PC-3 (cell line): Measurements from ENCODE around the gene ACKR1. TPM values are rescaled to one million over a fixed set of nuclear protein-coding genes. Genes with fewer than 3 reads are reported as not detected.

Source experiments
- ATAC-seq: fragments of 200-7000 bp; cut with Tn5 transposase; 2 replicates; pipeline ENCODE4 v1.9.1; 2020; ENCODE audit warnings: mild to moderate bottlenecking, moderate library complexity
- BruUV-seq: library from RNA; stranded (reverse); fragments of 400-500 nt; replicated peaks from 2 replicates; lab custom pipeline; 2021; lab: Mats Ljungman, UMichigan
- CTCF ChIA-PET: fragments of 300-600 bp; sonication (Branson Sonifier 250); formaldehyde crosslinking; loops from one replicate; lab custom pipeline; 2022; ENCODE audit warnings: antibody characterized with exemption; lab: Charles Lee
- POLR2A ChIA-PET: fragments of 300-600 bp; sonication (Branson Sonifier 250); formaldehyde crosslinking; loops from one replicate; lab custom pipeline; 2022; ENCODE audit warnings: antibody characterized with exemption; ENCODE audit not compliant: unreplicated experiment; lab: Charles Lee
- DNase-seq: peaks from one replicate; pipeline ENCODE4 v3.0.0-alpha.2; 2015
- H2AFZ ChIP-seq: fragments of 300-600 bp; sonication (generic); 2 replicates; pipeline ENCODE4 v1.6.0; 2016; ENCODE audit warnings: antibody characterized with exemption, low read length
- H3F3A ChIP-seq: fragments of 300-600 bp; sonication (generic); one replicate; pipeline ENCODE4 v1.6.0; 2017; ENCODE audit warnings: antibody characterized with exemption, low read length, control low read depth, mild to moderate bottlenecking; ENCODE audit not compliant: unreplicated experiment
- H3K27ac ChIP-seq: fragments of 300-600 bp; sonication (generic); 2 replicates; pipeline ENCODE4 v1.5.1; 2016; ENCODE audit warnings: mild to moderate bottlenecking, low read length
- H3K27me3 ChIP-seq: fragments of 300-600 bp; sonication (generic); 2 replicates; pipeline ENCODE4 v1.6.1; 2016; ENCODE audit warnings: low read length, mixed read lengths
- H3K36me3 ChIP-seq: fragments of 300-600 bp; sonication (generic); 2 replicates; pipeline ENCODE4 v1.6.1; 2016; ENCODE audit warnings: low read depth, mixed run types, low read length, mixed read lengths
- H3K4me1 ChIP-seq: fragments of 300-600 bp; sonication (generic); 2 replicates; pipeline ENCODE4 v1.5.1; 2016; ENCODE audit warnings: low read length; ENCODE audit not compliant: insufficient read depth
- H3K4me2 ChIP-seq: fragments of 300-600 bp; sonication (generic); 2 replicates; pipeline ENCODE4 v1.6.0; 2016; ENCODE audit warnings: low read length
- H3K4me3 ChIP-seq: fragments of 300-600 bp; sonication (generic); 2 replicates; pipeline ENCODE4 v1.5.1; 2016; ENCODE audit warnings: mild to moderate bottlenecking, low read length, mixed read lengths
- H3K79me2 ChIP-seq: fragments of 300-600 bp; sonication (generic); 2 replicates; pipeline ENCODE4 v1.6.1; 2017; ENCODE audit warnings: low read length, mixed read lengths
- H3K9ac ChIP-seq: fragments of 300-600 bp; sonication (generic); 2 replicates; pipeline ENCODE4 v1.6.0; 2016; ENCODE audit warnings: mild to moderate bottlenecking, low read length
- H3K9me2 ChIP-seq: fragments of 300-600 bp; sonication (generic); replicated peaks from 2 replicates; pipeline ENCODE4 v1.6.1; 2016; ENCODE audit warnings: mixed run types, low read length, mixed read lengths
- H3K9me3 ChIP-seq: fragments of 300-600 bp; sonication (generic); 2 replicates; pipeline ENCODE4 v1.6.1; 2016; ENCODE audit warnings: low read length, mixed read lengths
- H4K20me1 ChIP-seq: fragments of 300-600 bp; sonication (generic); 2 replicates; pipeline ENCODE4 v1.6.1; 2016; ENCODE audit warnings: low read length, mixed read lengths
- CTCF ChIP-seq: fragments of 300-600 bp; sonication (generic); conservative IDR thresholded peaks from 2 replicates; pipeline ENCODE4 v1.5.1; 2017; ENCODE audit warnings: antibody characterized with exemption, low read depth, mild to moderate bottlenecking, low read length
- EZH2 ChIP-seq: fragments of 300-600 bp; sonication (generic); IDR thresholded peaks from one replicate; pipeline ENCODE4 v1.6.1; 2017; ENCODE audit warnings: antibody characterized with exemption, mild to moderate bottlenecking, low read length; ENCODE audit not compliant: unreplicated experiment
- EZH2phosphoT487 ChIP-seq: fragments of 300-600 bp; sonication (generic); IDR thresholded peaks from 2 replicates; pipeline ENCODE4 v1.6.1; 2018; ENCODE audit warnings: mild to moderate bottlenecking, antibody characterized with exemption, low read length, borderline replicate concordance
- intact Hi-C: fragments of 100-400 bp; cut with micrococcal nuclease; formaldehyde crosslinking; loops from 2 replicates; pipeline ENCODE4 v1.9.0; 2023
- total RNA-seq: library from RNA; depleted of rRNA; stranded (reverse); fragments of >200 nt; gene quantifications from 2 replicates; pipeline ENCODE4 v1.2.3, GENCODE V29; 2014

The ACKR1 gene
- total RNA-seq, 1 experiment from 2014 or later, result not detected

GRCh38 chr1:159184201-159184600, 20.5 kb upstream of the ACKR1 start:
- H3K79me2 ChIP-seq, result no peaks in the 10 kb centered on the region
- ATAC-seq (no peak), DNase-seq (no peak)

GRCh38 chr1:159185121-159185520, 19.6 kb upstream of the ACKR1 start:
- TF ChIP-seq EZH2phosphoT487, result no peak
- no peak for TF ChIP-seq EZH2
- no peak for TF ChIP-seq CTCF
- Histone ChIP-seq H3K27ac (no peak overlapping the region), H3K79me2 (no peaks in the 10 kb centered on the region), H4K20me1 (no peaks in the 10 kb centered on the region), H3K9ac (no peak overlapping the region), H3K9me2 (no peaks in the 10 kb centered on the region), H3K27me3 (peaks cover 83% of the 10 kb centered on the region), H3K4me2 (no peak overlapping the region), H3K9me3 (no peaks in the 10 kb centered on the region), H3K36me3 (no peaks in the 10 kb centered on the region), H3K4me3 (no peak overlapping the region), H3F3A (no peaks in the 10 kb centered on the region), H3K4me1 (no peaks in the 10 kb centered on the region), H2AFZ (no peak overlapping the region)
- peak; percentile 42 for ATAC-seq
- ChIA-PET CTCF (no interaction called here), POLR2A (no interaction called here)
- no TSS peak for BruUV-seq
- DNase-seq, result peak; percentile 53
- intact Hi-C loops, result no loop called here

More at GRCh38 chr1:159184201-159184600, 20.5 kb upstream of the ACKR1 start:
- TF ChIP-seq EZH2 (no peak), CTCF (no peak), EZH2phosphoT487 (no peak)
- Histone ChIP-seq H3K9ac (no peak overlapping the region), H4K20me1 (no peaks in the 10 kb centered on the region), H3K4me1 (no peaks in the 10 kb centered on the region), H3K27me3 (peaks cover 81% of the 10 kb centered on the region), H3F3A (no peaks in the 10 kb centered on the region), H3K36me3 (no peaks in the 10 kb centered on the region), H3K27ac (no peak overlapping the region), H2AFZ (no peak overlapping the region), H3K4me2 (no peak overlapping the region), H3K9me3 (no peaks in the 10 kb centered on the region), H3K9me2 (no peaks in the 10 kb centered on the region), H3K4me3 (no peak overlapping the region)
- ChIA-PET POLR2A (no interaction called here), CTCF (no interaction called here)
- intact Hi-C loops, result no loop called here
- BruUV-seq, result no TSS peak

GRCh38 chr1:159187033-159187432, 17.6 kb upstream of the ACKR1 start:
- Histone ChIP-seq H3K4me3 (no peak overlapping the region), H3K9me2 (no peaks in the 10 kb centered on the region), H3K27ac (no peak overlapping the region), H3F3A (no peaks in the 10 kb centered on the region), H3K4me1 (no peaks in the 10 kb centered on the region), H3K9ac (no peak overlapping the region), H3K79me2 (no peaks in the 10 kb centered on the region), H4K20me1 (no peaks in the 10 kb centered on the region), H3K27me3 (peaks cover 84% of the 10 kb centered on the region), H3K9me3 (no peaks in the 10 kb centered on the region), H3K36me3 (no peaks in the 10 kb centered on the region), H2AFZ (no peak overlapping the region), H3K4me2 (no peak overlapping the region)
- BruUV-seq, result no TSS peak
- no peak for DNase-seq
- ChIA-PET CTCF (no interaction called here), POLR2A (no interaction called here)
- no peak for ATAC-seq
- intact Hi-C loops, result no loop called here
- no peak for TF ChIP-seq EZH2
- TF ChIP-seq CTCF, result no peak
